Measurements from ENCODE around the gene FGFRL1.

Gene FGFRL1

DNA sequence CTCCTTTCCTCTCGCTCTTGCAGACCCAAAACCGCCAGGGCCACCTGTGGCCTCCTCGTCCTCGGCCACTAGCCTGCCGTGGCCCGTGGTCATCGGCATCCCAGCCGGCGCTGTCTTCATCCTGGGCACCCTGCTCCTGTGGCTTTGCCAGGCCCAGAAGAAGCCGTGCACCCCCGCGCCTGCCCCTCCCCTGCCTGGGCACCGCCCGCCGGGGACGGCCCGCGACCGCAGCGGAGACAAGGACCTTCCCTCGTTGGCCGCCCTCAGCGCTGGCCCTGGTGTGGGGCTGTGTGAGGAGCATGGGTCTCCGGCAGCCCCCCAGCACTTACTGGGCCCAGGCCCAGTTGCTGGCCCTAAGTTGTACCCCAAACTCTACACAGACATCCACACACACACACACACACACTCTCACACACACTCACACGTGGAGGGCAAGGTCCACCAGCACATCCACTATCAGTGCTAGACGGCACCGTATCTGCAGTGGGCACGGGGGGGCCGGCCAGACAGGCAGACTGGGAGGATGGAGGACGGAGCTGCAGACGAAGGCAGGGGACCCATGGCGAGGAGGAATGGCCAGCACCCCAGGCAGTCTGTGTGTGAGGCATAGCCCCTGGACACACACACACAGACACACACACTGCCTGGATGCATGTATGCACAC, 13.6 kb downstream of the FGFRL1 start:
- DNase-seq: no peak

DNA sequence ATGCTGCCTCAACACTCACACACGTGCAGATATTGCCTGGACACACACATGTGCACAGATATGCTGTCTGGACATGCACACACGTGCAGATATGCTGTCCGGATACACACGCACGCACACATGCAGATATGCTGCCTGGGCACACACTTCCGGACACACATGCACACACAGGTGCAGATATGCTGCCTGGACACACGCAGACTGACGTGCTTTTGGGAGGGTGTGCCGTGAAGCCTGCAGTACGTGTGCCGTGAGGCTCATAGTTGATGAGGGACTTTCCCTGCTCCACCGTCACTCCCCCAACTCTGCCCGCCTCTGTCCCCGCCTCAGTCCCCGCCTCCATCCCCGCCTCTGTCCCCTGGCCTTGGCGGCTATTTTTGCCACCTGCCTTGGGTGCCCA, 14.7 kb downstream of the FGFRL1 start:
- DNase-seq: no peak

DNA sequence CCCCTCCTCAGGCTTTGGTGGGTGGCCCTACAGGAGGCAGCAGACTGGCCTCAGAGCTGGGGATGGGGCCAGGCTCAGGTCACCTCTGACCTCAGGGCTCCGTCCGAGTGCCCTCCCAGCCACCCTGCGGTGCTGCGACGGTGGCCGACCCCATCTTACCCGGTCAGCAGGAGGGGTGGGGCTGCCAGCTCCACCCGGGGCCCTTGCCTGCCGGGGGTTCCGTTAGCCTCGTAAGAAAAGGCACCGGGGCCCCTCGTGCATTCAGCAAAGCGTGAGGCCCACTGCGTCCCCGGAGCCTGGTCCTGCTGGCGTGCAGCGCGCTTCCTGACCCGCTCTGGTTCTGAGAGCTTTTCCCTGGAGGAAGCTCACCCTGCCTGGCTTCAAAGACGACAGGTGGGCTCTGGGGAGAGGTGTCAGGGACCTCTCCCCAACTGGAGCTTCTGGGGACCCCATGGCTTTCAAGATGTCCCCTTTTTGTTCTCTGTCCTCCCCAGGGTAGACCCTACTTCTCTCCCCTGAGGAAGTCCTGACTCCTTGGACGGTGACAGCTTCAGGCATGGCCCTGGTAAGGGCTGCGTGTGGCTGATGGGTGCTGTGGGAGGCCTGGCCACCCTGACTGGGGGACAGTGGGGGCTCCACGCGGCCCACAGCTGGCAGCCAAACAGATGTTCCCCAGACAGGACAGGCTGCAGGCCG, 15.9 kb downstream of the FGFRL1 start:
- DNase-seq: no peak

DNA sequence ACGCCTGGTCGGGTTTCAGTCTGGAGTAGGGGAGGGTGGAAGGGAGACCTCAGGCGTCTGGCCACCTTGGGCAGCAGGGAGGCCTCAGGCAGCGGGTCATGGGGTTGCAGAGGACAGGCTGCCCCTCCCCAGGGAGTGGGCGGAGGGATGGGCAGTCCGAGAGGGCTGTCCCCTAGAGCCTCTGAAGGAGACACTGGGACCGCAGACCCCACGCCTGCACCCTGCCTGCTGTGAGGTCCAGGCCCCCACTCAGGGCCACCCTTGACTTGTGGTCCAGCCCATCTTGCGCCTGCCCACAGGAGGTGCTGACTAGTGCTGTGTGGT, 16.5 kb downstream of the FGFRL1 start:
- no peak for DNase-seq

DNA sequence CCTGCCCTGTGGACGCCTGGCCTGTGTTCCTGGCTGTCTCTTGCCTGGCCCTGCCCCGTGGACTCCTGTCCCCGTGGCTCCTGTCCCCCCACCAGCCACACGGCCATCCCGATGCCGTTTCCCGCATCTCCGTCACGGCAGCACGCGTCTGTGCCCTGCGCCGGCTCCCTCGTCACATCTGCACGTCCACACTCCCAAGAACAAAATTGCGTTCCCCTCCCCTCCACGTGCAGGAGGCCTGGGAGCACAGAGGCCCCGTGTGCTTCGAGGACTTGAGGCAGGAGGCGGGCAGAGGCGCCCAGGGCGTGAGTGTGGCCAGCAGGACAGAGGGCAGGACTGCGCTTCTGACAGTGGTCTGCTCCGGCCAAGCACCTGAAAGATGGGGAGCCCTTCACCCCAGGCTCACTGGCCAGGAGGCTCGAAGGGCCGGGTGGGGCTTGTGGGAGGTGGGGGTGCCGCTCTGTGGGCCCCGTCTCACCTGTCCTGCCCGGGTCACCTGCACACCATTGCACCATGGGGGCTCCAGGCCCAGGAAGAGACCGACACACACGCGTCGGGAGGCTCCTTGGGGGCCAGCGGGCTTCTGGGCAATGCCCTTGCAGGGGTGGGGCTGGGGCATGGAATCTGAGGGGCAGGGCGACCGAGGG, 17.3 kb downstream of the FGFRL1 start:
- DNase-seq: no peak

DNA sequence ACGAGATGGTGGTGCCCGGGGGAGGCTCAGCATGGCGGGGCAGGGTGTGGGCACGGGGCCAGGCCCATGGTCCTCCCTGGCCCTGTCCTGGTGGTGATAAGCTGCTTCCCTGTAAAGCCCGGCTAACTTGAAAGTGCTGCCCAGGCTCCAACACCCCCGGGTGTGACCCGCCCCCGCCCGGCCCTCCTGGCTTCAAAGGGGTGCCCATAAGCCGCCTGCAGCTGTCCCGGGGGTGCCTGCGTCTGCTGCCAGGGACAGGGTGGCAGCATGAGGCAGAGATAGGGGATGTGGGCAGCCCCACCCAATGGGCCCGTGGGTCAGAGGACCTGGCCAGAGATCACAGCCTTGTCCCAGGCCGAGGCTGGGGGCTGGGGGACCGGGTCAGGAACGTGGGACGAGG, 18.1 kb downstream of the FGFRL1 start:
- DNase-seq: no peak

DNA sequence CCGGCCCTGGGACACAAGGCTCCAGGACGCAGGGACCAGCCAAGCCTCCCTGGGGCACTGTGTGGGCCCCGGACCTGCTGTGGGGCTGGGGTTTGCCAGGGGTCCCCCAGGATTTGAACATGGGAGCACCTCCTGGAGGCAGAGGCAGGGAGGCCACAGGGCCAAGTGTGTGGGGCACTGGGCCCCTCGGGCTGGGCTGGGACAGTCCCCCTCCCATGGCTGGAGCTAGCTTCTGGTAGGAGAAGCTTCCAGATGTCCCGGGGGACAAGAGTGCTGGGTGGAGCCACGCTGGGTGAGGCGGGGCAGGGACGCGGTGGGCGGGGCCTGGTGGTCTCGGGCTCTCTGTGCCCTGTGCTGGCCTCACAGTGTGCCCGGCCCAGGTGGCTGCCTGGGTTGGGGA, 18.6 kb downstream of the FGFRL1 start:
- no peak for DNase-seq

DNA sequence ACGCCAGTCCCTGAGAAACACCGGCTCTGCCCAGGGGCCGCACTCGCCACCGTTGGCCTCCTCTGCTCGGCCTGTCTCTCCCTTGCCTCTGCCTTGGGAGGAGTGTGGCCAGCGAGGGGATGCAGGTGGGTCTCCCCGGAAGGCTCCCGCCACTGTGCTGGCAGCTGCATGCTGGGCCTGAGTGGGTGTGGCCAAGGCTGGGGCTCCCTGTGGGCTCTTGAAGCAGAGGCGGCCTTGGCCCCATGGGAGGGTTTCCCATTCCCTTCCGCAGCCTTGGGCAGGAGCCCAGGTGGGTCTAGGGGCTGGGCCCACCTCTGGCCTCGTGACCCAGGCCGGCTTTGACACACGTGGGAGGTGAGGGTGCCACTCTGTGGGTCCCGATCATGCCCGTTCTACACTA, 19.1 kb downstream of the FGFRL1 start:
- DNase-seq: no peak

DNA sequence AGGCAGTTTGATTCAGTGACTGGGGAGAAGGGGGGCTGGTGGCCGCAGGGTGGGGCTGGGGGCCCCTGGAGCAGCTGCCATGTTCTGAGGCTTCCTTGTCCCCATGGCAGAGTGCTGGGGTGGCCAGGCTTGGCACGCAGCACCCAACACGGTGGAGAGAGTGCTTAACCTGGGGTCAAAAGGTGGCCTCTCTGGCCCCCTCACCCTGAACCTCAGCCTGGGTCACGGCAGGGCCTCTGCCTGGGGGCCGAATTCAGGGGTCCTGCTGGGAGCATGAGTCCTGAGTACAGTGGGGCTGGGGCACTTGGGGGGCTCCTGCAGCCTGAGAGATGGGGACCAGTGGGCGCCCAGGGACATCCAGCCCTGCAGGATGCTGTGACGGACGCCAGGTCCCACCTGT, 19.9 kb downstream of the FGFRL1 start:
- no peak for DNase-seq

DNA sequence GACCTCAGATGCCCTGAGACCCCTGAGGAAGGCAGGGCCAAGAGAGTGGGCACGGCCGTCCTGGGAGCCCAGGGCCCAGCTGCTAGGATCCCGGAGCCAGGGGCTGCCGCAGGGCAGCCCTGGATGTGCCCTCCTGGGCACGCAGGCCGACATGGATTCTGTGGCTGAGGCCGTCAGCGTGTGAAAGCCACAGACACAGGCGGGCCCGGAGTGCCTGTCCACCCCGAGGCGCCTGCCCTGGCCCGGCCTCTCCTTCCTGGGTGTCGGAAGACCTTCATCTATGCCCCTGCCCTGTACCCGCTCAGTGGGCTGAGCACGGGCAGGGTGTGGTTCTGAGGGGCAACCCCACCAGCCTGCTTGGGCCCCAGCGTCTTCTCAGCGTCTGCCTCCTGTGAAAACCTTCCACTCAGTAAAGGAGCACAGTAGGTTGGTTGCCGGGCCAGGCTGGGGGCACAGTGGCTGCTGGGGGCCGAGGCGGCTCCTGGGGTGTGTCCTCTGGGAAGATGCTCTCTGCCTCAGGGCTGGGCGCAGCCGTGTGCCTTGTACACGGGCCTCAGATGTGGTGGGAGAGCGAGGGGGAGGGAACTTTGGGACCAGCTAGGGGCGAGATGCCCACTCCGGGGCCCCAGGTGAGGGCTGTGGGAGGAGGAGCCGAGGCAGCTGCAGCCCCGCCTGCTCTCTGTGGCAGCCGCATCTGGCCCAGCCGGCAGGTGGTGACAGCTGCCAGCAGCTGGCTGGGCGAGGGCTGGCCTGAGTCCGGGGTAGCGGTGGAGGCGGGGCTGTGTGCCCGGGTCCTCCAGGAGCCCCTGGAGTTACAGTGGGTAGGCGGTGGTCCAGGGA, 20.8 kb downstream of the FGFRL1 start:
- no peak for DNase-seq

DNA sequence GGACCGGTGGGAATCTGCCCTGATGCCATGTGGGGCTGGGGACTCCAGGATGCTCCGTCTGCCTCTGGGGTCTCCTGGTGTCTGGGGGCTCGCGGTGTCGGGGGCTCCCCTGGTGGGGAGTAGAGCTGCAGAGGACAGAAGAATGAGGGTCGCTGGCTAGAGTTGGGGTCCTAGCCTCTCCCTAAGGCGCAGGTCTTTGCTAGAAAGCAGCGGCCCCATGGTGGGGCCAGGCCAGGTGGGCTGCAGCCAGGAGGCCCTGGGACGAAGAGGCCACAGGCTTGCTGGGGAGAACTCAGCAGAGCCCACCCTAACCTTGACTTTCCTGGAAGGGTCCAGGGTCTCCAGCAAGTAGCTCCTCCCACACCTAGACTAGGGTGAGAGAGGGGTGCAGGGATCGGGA, 21.4 kb downstream of the FGFRL1 start:
- no peak for DNase-seq

DNA sequence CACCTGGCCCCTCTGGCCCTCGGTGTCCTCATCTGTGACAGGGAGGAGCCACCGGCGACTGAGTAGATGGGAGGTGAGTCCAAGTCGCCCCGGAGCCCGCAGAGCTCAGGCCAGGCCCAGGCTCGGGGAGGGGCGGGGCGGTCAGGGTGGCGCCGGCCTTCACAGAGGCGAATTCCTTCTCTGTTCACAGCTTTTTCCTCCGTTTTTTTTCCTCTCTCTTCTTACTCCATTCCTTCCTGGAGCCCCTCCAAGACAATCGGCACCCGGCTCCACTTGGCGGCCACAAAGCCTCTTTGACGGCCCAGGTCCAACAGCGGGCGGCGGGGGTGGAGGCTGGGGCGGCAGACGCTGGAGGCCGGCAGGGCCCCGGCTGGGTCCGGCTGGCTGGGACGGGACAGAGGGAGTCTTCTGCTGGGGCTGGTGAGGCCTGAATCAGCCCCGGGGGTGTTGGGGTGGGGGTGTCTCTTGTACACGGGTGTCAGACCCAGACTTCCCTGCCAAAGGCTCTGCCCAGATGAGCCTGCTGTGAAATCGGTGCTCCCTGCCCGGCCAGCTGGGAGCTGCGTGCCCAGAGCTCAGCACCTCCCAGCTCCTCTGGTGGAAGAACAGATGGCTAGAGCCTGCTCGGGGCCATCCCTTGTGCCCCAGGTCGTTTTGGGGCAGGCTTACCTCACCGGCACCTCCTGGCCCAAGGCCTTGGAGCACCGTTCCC, 22.6 kb downstream of the FGFRL1 start:
- DNase-seq: peak; percentile 68

DNA sequence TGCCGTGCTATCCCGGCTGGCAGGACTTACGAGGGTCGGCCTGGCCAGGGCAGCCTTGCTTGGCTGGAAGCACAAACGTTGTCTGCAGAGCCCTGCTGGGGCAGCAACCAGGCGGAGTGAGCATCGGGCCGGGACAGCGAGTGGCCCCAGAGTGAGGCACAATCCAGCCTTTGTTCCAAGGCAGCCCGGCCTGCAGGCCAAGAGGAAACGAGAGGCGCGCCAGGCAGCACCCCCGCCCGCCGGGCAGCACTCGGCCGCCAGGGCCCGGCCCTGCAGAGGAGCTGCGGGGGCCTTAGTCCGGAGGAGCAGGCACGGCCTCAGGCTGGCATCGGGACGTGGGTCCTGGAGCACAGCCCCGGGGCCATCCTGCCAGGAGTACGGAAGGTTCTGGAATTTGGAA, 24.1 kb downstream of the FGFRL1 start:
- DNase-seq: peak; percentile 93

DNA sequence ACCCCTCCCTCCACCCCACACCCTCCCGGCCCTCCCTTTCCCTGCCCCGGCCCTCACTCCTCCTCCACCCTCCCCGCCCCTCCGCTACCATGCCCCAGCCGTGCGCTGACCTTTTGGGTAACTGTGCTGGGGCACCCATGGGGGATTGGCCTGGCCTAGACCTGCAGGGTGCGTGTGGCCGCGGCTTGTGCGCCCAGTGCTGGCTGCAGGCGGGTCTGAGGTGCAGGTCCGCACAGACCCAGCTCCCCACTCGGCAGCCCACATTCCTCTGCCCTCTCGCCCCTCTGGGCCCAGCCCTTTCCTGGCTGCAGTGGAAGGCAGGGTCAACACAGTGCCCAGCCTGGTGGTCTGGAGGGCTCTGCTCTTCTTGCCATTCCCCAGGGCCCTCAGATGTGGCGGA, 24.7 kb downstream of the FGFRL1 start:
- DNase-seq: no peak

DNA sequence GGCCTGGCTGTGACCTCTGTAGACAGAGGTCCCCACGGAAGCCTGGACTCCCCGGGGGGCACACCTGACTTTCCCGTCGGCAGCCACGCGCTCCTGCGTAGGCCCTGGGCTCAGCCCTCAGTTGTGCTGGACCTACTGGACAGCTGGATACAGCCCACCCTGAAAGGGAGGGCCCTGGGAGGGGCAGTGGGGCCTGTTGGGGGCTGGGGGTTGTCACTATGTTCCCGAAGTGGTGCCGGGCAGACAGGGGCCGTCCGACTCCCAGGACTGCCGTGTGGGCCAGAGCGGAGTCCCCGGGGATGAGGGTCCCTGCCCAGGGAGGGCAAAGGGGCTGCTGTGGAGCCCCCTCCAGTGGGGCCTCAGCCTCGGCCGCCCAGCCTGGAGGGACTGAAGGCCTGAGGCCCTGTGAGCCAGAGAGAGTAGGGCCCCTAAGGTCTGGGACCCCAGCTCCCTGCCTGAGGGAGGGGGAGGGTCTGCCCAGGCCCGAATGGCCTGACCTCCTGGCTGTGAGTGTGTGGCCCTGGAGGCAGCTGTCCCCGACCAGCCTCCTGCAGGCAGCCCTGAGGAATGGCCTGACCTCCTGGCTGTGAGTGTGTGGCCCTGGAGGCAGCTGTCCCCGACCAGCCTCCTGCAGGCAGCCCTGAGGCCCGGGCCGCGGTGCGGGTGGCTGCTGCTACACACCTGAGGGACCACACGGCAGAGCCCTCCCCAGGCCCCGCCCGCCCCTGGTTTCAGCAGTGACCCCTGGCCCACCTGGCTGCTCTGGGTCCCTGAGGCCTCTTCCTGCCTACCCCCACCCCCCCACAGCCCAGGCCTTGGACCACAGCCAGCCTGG, 25.8 kb downstream of the FGFRL1 start:
- DNase-seq: no peak

DNA sequence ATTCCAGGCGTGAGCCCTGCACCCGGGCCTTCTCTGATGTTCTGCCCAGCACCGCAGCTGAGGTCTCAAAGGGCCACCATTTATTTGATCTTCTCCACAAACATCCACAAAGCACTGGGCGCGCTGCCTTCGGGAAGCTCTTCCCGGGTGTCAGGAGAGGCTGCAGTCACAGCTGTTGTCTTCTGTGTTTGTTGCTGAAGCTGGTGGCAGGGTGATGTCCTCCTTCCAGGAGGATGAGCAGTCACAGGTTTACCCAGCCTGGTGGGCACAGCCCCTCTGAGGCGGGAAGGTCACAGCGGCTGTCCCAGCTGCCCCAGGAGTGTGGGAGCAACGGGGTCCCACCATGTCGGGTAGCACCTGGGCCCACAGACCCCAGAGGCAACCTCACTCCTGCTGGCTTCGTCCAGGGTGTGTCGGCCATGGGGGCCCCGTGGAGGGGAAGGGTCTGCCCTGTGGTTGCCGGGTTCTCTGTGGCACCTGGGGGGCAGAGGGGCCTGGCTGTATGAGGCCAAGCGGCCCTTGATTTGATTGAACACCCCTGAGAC, 27.6 kb downstream of the FGFRL1 start:
- DNase-seq: no peak

DNA sequence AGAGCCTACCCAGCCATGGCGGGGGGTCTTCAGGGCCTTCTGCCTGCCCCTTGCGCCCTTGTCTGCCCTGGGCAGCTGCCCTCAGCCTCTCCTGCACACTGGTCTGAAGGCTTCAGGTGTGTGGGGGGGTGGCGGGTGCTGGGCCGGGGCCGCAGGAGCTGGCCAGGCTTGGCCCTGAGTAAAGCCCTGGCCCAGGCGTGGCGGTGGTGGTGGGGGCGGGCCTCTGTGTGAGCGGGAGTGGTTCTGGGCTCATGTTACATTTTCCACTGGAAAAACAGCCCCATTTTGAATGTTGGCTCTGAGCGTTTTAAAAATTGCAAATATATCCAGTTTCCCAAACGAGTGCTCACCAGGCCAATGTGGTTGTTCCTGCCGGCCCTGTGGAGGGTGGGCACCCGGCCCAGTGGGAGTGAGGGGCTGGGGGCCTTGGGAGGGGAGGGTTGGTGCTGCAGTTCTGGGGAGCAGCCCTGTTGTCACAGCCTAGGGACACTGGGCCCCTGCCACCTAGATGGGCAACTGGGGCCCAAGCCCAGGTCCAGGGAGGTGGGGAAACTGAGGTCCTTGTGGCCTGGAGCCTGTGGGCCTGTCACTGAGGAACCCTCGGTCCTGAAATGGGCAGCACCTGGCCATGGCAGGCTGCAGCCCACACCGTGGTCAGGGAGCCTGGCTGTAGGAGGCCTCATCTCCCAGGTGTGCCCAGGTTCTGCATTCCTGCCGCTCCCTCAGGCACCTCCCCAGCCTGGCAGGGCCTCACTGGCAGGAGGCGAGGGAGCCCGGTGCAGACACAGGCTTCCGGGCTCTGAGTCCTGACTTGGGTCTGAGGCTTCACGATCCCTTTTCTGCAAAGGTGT, 28.3 kb downstream of the FGFRL1 start:
- no peak for DNase-seq

DNA sequence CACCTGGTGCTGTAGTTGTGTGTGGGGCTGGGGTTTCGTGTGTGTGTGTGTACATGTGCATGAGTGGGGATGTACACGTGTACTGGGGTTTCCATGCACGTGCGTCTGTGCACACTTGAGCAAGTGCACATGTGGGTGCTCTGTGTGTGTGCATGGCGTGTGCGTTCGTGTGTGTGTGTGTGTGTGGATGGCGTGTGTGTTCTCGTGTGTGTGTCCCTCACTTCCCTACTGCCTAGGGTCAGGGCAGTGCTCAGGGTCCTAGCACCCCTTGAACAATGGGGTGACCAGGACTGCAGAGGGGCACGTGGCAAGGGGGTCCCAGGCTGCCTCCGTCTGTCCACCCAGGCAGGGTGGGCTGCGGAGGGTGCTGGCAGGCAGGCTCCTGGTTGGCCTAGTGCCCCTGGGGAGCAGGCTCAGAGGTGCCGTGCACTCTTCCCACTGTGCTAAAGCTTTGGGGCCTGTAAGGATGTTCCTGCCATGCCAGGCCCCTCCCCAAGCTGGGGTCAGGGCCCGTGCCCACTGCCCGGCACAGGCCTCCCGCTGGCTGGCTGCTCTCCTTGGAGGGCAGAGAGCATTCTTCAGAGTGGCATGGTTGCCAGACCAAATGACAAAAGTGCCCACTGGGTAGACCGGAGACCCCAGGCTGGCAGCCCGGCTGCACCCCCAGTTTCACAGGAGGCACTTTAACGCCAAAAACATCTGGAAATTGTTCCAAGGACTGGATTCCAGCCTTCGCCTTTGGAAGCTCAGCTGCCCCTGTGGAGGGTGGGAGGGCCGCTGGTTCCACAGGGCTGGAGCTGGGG, 29.1 kb downstream of the FGFRL1 start:
- no peak for DNase-seq

DNA sequence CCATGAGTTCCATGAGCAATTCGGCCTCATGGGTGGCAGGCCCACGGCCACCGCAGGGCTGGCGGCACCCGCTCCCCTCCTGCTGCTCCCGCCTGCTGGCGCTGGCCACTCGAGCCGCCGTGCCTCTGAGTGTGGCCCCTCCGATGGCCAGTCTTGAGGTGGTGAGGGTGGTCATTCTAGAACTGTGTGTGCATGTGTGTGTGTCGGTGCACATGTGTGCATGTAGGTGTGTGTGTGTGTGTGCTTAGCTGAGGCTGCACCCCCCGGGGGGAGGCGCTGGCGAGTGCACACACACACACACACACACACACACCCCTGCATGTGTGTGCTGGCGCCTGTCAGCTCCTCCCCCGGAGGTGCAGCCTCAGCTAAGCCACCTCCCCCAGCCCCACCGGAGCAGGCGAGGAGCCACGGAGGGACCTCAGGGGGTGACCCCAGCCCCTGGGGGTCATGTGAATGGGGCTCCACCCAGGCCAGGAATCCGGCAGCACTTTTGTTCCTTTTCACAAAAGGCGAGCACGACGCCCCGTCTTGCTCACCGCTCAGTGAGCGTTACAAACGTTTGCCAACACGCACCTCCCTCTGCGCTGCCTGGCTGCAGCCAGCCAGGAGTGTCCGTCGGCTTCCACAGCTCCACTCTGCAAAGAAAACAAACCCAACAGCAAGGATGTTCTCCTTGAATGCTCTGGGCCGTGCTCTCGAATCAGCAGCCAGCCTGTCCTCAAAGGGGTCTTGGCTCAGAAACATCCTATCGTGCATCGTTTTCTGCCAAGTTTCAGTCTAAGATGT, 29.9 kb downstream of the FGFRL1 start:
- DNase-seq: peak; percentile 42
